SKM-1 (cell line): Measurements from ENCODE around the gene UGT3A2.
"Not testable (repeated sequence)": the region's sequence is repeated elsewhere in the genome, so short reads cannot be mapped to it uniquely, and the experiment has no call there.

Experiments
- DNase-seq: peaks from one replicate; lab custom pipeline; 2025; ENCODE audit not compliant: unreplicated experiment; lab: John Stamatoyannopoulos, UW

UGT3A2 gene

GRCh38 chr5:36054647-36055046, 12.0 kb downstream of the UGT3A2 start:
- DNase-seq, result no peak

GRCh38 chr5:36052538-36052937, 14.1 kb downstream of the UGT3A2 start:
- DNase-seq, result no peak

DNA sequence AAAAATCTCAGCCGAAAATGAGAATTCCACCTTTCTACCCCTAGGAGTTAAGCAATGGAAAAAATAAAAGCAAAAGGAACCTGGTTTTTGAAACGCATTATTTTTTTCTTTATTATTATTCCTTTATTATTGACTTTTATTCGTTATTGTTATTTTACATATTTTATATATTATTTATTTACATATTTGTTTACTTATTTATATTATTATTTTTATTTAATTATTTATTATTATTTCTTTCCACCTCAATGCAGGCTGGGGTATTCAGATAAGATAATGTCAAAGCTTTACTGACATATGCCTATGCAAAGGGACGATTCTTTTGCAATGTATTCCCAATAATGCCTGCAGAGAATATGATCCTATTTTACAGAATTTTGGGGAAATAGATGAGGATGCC, 16.7 kb downstream of the UGT3A2 start:
- no peak for DNase-seq

DNA sequence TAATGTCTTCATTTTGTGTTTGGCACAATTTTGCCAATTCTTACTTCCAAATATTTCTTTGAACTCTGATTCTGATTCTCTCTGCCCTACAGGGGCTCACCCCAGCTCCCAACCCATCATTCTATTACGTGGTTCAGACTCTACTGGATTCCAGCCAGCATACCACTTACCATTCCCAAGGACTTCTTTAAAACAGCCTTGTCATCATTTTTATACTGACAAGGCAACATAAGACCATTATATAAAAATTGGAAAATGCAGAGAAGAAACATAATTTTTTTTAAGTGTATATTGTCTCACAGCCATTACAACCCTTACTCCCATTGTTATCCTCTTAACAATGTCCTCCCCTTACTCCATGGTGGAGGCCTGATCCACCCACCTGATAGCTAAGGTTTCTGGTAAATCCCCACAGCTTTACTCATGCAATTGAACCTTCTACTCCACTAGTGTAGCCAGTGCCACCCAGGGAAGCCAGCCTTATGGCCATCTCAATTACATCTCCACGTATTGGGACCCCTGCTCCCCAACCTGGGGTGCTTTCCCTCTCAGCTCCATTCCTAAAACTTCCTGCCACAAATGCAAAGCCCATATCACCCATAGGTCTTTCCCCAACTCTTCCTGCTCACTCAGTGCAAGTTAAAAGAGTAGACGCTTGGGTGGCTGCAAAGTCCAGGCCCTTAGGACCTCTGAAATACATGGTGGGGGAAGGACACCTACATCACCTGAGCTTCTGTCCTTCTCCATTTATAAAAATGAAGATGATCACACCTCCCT, 19.1 kb downstream of the UGT3A2 start:
- no peak for DNase-seq

- no peak for DNase-seq
Measured at GRCh38 chr5:36045895-36046294, 20.8 kb downstream of the UGT3A2 start.

DNA sequence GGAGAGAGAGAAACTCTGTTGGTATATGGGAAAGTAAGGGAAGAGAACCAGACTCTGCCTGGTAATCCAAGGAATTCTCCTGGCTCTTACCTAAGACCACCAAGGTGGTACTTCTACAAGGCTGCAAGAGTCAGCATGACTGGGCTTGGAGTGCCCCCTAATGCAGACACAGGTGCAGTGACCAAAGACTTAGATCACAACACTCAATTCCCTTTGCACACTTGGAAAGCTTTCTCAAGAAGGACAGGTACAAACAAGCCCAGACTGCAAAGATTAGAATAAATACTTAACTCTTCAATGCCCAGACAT, 25.2 kb downstream of the UGT3A2 start:
- DNase-seq, result no peak

DNA sequence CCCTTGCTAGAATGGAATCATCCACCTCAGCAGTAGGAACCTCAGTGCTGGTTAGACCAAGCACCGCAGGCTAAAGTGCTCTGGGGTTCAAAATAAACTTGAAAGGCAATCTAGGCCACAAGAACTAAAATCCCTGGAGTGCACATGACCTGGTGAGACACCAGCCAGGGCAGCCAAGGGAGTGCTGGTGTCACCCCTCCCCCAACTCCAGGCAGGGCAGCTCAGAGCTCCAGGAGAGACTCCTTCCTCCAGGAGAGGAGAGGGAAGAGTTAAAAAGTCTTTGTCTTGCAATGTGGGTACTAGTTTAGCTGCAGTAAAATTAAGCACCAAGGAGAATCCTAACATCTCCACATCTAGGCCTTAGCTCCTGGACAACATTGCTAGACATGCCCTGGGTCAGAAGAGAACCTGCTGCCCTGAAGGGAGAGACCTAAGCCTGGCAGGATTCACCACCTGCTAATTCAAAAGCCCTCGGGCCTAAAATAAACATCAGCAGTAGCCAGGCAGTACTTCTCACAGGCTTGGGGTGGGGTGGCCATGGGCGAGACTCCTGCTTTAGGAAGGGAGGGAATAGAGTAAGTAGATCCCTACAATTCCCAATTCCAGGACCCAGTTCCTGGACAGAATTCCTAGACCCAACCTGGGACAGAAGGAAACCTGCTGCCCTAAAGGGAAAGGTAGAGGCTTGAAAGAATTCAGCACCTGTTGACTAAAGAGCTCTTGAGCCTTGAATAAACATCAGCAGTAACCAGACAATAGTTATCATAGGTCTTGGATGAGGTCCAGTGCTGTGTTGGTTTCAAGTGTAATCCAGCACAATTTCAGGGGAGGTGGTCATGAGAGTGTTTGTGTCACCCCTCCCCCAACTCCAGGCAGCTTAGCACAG, 25.8 kb downstream of the UGT3A2 start:
- no peak for DNase-seq

DNA sequence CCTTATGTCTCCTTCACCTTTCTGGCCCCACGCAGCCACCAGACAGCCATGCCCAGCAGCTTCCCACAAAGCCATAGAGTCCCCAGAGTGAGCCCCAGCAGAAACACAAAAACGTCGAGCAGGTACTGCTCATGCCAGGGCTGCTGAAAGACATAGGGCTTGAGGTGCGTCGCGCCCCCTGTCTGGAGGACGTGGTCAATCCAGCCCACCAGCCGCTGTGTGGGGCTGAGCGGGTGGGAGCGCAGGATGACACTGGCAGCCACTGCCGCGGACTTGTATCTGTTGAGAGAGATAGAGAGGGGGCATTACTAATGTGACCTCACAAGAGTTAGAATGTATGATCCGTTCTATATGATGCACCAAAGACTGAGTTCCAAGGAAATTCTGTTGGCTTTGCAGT, 31.0 kb downstream of the UGT3A2 start:
- DNase-seq, result no peak

DNA sequence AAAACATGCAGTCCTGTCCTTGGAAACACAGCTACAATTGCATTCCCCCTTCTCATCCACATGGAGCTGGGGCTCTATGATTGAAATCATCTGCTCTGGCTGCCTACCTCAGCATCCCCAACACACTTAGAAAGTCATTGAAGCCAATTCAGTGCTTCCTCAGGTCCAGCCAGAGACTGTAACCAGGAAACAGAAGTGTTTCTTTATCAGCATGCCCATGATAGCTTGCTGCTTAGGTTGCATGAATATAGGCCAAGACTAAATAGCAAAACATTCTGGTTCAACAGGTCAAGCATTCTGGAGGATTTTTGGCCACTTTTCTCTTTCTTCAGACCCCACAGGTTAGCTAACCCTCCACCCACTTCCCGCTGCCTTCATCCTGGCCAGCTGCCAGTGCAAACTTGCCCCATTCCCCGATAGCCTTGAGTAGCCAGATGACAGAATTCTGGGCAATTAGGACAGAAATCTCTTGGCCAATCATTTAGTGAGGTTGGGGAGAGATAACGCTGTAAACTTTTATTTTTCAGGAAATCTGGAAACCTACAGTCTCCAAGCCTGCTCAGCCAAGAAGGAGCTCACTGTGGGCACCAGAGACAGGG, 32.0 kb downstream of the UGT3A2 start:
- DNase-seq, result not testable (repeated sequence)

DNA sequence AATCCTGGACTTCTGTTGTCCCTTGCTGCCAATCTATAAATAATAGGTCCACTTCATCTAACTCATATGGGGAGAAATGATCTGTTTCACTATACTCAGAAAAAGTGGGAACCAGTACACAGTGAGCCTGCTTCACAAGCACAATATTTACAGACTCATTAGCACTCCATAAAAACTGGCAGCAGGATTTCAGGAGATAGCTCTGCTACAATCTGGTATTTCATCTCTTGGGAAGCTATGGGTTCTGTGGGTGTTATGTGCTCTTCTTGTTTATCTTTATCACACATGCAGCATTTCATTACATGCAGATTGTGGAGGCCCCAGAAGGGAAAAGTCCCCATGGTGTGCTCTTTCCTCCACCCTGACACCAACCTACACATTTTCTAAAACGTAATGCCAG, 33.2 kb downstream of the UGT3A2 start:
- no peak for DNase-seq

DNA sequence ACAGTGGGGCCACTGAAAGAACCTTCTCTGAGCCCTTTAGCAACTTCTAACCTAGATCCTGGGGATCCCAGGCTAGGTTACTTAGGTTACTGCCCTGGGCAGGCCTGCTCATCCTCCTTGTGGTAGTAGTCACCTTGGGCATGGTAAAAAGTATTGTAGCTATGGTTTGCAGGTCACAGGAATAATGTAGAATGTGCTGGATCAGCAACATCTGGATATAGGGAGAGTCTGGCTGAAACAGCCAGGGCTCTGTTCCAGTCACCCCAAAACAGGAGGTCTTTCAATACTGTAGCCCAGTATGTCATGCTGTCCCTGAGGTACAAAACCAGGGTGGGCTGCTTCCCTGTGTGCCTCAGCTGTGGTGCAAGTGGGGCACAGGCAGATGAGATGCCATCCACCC, 33.6 kb downstream of the UGT3A2 start:
- DNase-seq, result no peak

GRCh38 chr5:36031223-36031622, 35.5 kb downstream of the UGT3A2 start:
- no peak for DNase-seq

GRCh38 chr5:36029914-36030313, 36.8 kb downstream of the UGT3A2 start:
- DNase-seq, result no peak

DNA sequence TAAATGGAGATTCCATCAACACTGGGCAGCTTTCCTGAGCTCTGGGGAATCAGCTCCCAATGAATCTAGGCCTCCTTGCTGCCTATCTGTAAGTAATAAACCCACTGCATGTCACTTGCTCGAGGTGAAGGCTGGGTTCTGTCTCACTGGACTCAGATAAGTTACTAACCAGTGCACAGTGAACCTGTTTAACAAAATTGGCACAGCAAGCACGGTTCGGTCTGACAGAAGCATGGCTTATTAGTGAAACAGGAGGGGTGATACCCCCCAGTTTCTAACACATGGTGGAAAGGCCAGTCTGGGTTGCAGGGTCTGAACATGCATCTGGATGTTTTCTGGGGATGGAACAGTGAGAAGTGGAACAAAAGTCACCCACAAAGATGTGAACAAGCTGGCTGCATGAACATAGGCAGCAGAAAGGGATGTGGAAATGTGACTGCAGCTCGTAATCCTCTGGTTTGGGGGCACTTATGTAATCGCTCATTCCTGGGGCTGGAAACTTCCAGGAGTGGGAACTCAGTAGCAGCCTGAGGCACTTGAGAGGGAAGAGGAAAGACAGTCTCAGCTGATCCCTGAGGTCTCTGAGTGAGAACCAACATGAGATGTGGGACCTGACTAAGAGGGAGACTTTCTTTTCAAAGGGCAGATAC, 37.7 kb downstream of the UGT3A2 start:
- DNase-seq, result no peak

GRCh38 chr5:36027711-36028110, 39.0 kb downstream of the UGT3A2 start:
- no peak for DNase-seq

- DNase-seq, result no peak
Measured at GRCh38 chr5:36026706-36027465, 39.8 kb downstream of the UGT3A2 start.

GRCh38 chr5:36022246-36022645, 44.4 kb downstream of the UGT3A2 start:
- not testable (repeated sequence) for DNase-seq

DNA sequence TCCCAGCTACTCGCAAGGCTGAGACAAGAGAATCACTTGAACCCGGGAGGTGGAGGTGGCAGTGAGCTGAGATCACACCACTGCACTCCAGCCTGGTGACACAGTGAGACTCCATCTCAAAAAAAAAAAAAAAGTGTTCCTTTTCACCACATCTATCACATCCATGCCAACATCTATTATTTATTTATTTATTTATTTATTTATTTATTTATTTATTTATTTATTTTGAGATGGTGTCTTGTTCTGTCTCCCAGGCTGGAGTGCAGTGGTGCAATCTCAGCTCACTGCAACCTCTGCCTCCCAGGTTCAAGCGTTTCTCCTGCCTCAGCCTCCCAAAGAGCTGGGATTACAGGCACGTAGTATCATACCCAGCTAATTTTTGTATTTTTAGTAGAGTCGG, 47.1 kb downstream of the UGT3A2 start:
- DNase-seq, result not testable (repeated sequence)

GRCh38 chr5:36017622-36018021, 49.1 kb downstream of the UGT3A2 start:
- no peak for DNase-seq

DNA sequence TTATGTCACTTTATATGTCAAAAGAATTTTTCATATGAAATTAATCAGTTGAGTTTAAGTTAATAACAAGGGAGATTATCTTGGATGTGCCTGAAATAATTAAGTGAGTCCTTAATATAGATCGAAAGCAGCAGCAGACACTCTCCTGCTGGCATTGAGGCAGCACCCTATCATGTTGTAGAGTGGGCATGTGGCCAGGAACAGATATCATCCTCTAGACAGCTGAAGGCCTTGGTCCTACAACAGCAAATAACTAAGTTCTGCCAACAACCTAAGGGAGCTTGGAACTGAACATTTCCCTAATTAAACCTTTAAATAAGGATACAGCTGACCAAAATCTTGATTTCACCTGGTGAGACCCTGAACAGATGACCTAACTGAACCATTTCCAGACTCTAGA, 49.7 kb downstream of the UGT3A2 start:
- no peak for DNase-seq

GRCh38 chr5:36013182-36013581, 53.5 kb downstream of the UGT3A2 start:
- no peak for DNase-seq
